HFFc6 (cell line): Measurements from ENCODE around the gene CERCAM. TPM values are rescaled to one million over a fixed set of nuclear protein-coding genes. Genes with fewer than 3 reads are reported as not detected.
A peak's percentile ranks its signal among the peaks of the same experiment; 100 is the strongest.

ENCODE experiments used
- DNase-seq: peaks from one replicate; pipeline ENCODE4 v3.0.0-alpha.2; 2018
- H3K27ac Mint-ChIP-seq: 2 replicates; pipeline ENCODE4 v1.8.0; 2020; ENCODE audit warnings: mild to moderate bottlenecking, mixed read lengths
- H3K27me3 Mint-ChIP-seq: 2 replicates; pipeline ENCODE4 v1.8.0; 2021; ENCODE audit warnings: mild to moderate bottlenecking, moderate library complexity, mixed read lengths; ENCODE audit not compliant: insufficient read depth
- H3K36me3 Mint-ChIP-seq: 2 replicates; pipeline ENCODE4 v1.8.0; 2021; ENCODE audit warnings: low read depth, mixed read lengths
- H3K4me1 Mint-ChIP-seq: 2 replicates; pipeline ENCODE4 v1.8.0; 2020; ENCODE audit warnings: low read depth, mixed read lengths
- H3K4me3 Mint-ChIP-seq: 2 replicates; pipeline ENCODE4 v1.8.0; 2020; ENCODE audit warnings: mild to moderate bottlenecking, moderate library complexity, mixed read lengths
- H3K9me3 Mint-ChIP-seq: 2 replicates; pipeline ENCODE4 v1.8.0; 2020; ENCODE audit warnings: mild to moderate bottlenecking, mixed read lengths
- CTCF ChIP-seq: fragments of 200-600 bp; sonication (generic); IDR thresholded peaks from 2 replicates; pipeline ENCODE4 v1.5.0; 2021; ENCODE audit warnings: antibody characterized with exemption, mild to moderate bottlenecking
- total RNA-seq, 6 experiments: library from RNA; stranded (reverse); fragmentation: NEBNext Ultra II Directional; extraction: Animal tissue kit (Norgen Biotek cat#: 25700); gene quantifications; 2 replicates in 1 of 6; 3 replicates in 5 of 6; pipeline ENCODE4 v1.2.3, GENCODE V29; 2021

CERCAM gene
- total RNA-seq, 6 experiments from 2014 or later = 125 to 172 (median 136) TPM

GRCh38 chr9:128390813-128391711, 29.6 kb upstream of the CERCAM start:
- Mint-ChIP-seq H3K4me1 (peaks cover 7% of the 10 kb centered on the region), H3K4me3 (no peak overlapping the region), H3K27me3 (no peaks in the 10 kb centered on the region; the same call in none of the 2 replicates), H3K9me3 (no peaks in the 10 kb centered on the region), H3K36me3 (peaks cover 4% of the 10 kb centered on the region; the same call in 1 of the 2 replicates), H3K27ac (no peak overlapping the region)
- TF ChIP-seq CTCF = no peak
- no peak for DNase-seq

GRCh38 chr9:128391956-128392301, 28.7 kb upstream of the CERCAM start:
- no peak for TF ChIP-seq CTCF
- Mint-ChIP-seq H3K4me3 (no peak overlapping the region), H3K27me3 (peaks cover 6% of the 10 kb centered on the region), H3K36me3 (peaks cover 4% of the 10 kb centered on the region; the same call in 1 of the 2 replicates), H3K27ac (no peak overlapping the region), H3K9me3 (no peaks in the 10 kb centered on the region), H3K4me1 (peaks cover 9% of the 10 kb centered on the region)
- DNase-seq = no peak

- Mint-ChIP-seq H3K4me3 (no peak overlapping the region), H3K36me3 (peaks cover 4% of the 10 kb centered on the region; the same call in 1 of the 2 replicates), H3K4me1 (peaks cover 15% of the 10 kb centered on the region), H3K27ac (no peak overlapping the region), H3K27me3 (peaks cover 10% of the 10 kb centered on the region), H3K9me3 (no peaks in the 10 kb centered on the region)
- DNase-seq = no peak
- no peak for TF ChIP-seq CTCF
Observed at GRCh38 chr9:128392302-128393144, 28.1 kb upstream of the CERCAM start.

GRCh38 chr9:128393145-128393775, 27.4 kb upstream of the CERCAM start:
- TF ChIP-seq CTCF = no peak
- H3K36me3 Mint-ChIP-seq = peaks cover 4% of the 10 kb centered on the region; the same call in 1 of the 2 replicates
- no peak overlapping the region for H3K27ac Mint-ChIP-seq
- no peaks in the 10 kb centered on the region for H3K9me3 Mint-ChIP-seq
- no peak for DNase-seq
- H3K27me3 Mint-ChIP-seq = peaks cover 13% of the 10 kb centered on the region
- no peak overlapping the region for H3K4me3 Mint-ChIP-seq
- H3K4me1 Mint-ChIP-seq = peaks cover 16% of the 10 kb centered on the region

GRCh38 chr9:128393970-128394369, 26.7 kb upstream of the CERCAM start:
- H3K36me3 Mint-ChIP-seq = peaks cover 4% of the 10 kb centered on the region; the same call in 1 of the 2 replicates
- H3K4me3 Mint-ChIP-seq = no peak overlapping the region; the same call in 1 of the 2 replicates
- H3K27me3 Mint-ChIP-seq = peaks cover 13% of the 10 kb centered on the region
- no peak for TF ChIP-seq CTCF
- H3K27ac Mint-ChIP-seq = peak overlapping the region; percentile 30
- H3K9me3 Mint-ChIP-seq = no peaks in the 10 kb centered on the region
- no peak for DNase-seq
- peaks cover 16% of the 10 kb centered on the region for H3K4me1 Mint-ChIP-seq
